ENCODE measurements around the gene CCDC90B.

GRCh38 chr11:83326326-83326725, 40.2 kb upstream of the CCDC90B start:
- TF ChIP-seq L3MBTL2 (conservative IDR thresholded peaks at IDR 0.05) (no peak), SP1 (IDR thresholded peaks at IDR 0.05) (no peak), FOXA1 (IDR thresholded peaks at IDR 0.05) (no peak), BHLHE40 (IDR thresholded peaks at IDR 0.05; ENCODE audit: borderline replicate concordance) (no peak), ARNT (IDR thresholded peaks at IDR 0.05) (no peak), ELF4 (IDR thresholded peaks at IDR 0.05) (no peak), FOXM1 (IDR thresholded peaks at IDR 0.05; ENCODE audit: borderline replicate concordance) (no peak), NFRKB (IDR thresholded peaks at IDR 0.05) (no peak), SUZ12 (IDR thresholded peaks at IDR 0.05) (no peak), CTBP1 (IDR thresholded peaks at IDR 0.05; ENCODE audit: borderline replicate concordance) (no peak)

All from HEK293T (cell line).